HCT116 (cell line): Measurements from ENCODE around the gene PHF1. TPM values are rescaled to one million over a fixed set of nuclear protein-coding genes. Genes with fewer than 3 reads are reported as not detected.

ENCODE experiments used
- ATAC-seq: fragments of 200-7000 bp; cut with Tn5 transposase; 2 replicates; pipeline ENCODE4 v1.9.1; 2020; ENCODE audit warnings: mild to moderate bottlenecking, moderate library complexity
- BruUV-seq: library from RNA; stranded (reverse); fragments of 400-500 nt; replicated peaks from 2 replicates; lab custom pipeline; 2021; lab: Mats Ljungman, UMichigan
- CTCF ChIA-PET: fragments of 300-600 bp; sonication (Branson Sonifier 250); formaldehyde crosslinking; loops from one replicate; lab custom pipeline; 2021; ENCODE audit warnings: antibody characterized with exemption; lab: Charles Lee
- POLR2A ChIA-PET: fragments of 300-600, 350-600 bp; sonication (Branson Sonifier 250); formaldehyde crosslinking; loops from one replicate; lab custom pipeline; 2021; ENCODE audit warnings: antibody characterized with exemption; lab: Charles Lee
- RAD21 ChIA-PET, 2 experiments: fragments of 300-600 bp; sonication (Branson Sonifier 250); formaldehyde crosslinking; loops; one replicate each; lab custom pipeline; 2023; ENCODE audit warnings: low total read pairs in 2 of 2; ENCODE audit not compliant: uncharacterized antibody in 2 of 2, unreplicated experiment in 2 of 2, low non-redundant PET in 1 of 2; lab: Charles Lee
- DNase-seq: peaks from one replicate; pipeline ENCODE4 v3.0.0-alpha.2; 2010; ENCODE audit warnings: low read depth, low spot score
- H2AFZ ChIP-seq: fragments of 200-600 bp; shearing (Covaris generic), sonication (generic); 2 replicates; pipeline ENCODE4 v1.6.1; 2017; ENCODE audit warnings: low read depth, mixed run types, mixed read lengths, antibody characterized with exemption, low read length; ENCODE audit not compliant: poor library complexity, severe bottlenecking
- H3K27ac ChIP-seq: 2 replicates; pipeline ENCODE4 v1.5.1; 2012; ENCODE audit warnings: low read depth, low read length
- H3K27me3 ChIP-seq: fragments of 200-600 bp; sonication (generic); 2 replicates; pipeline ENCODE4 v1.6.1; 2016; ENCODE audit warnings: mixed run types, low read length, mixed read lengths; ENCODE audit not compliant: insufficient read depth
- H3K36me3 ChIP-seq, 2 experiments: fragments of 200-500 bp in 1 of 2; fragments of 200-600 bp in 1 of 2; sonication (Bioruptor generic) in 1 of 2; sonication (generic) in 1 of 2; 2 replicates each; pipeline versions ENCODE4 v1.5.1 to v1.6.1; 2014 to 2016; ENCODE audit warnings: low read length in 2 of 2, inconsistent platforms in 1 of 2, mixed read lengths in 1 of 2, mixed run types in 1 of 2; ENCODE audit not compliant: insufficient read depth in 2 of 2, control insufficient read depth in 1 of 2
- H3K4me1 ChIP-seq, 2 experiments: fragments of 200-600 bp in 1 of 2; sonication (generic) in 1 of 2; 2 replicates each; pipeline versions ENCODE4 v1.5.1 to v1.6.1; 2012 to 2017; ENCODE audit warnings: low read length in 2 of 2, inconsistent platforms in 1 of 2, mild to moderate bottlenecking in 1 of 2, mixed read lengths in 1 of 2, mixed run types in 1 of 2, moderate library complexity in 1 of 2; ENCODE audit not compliant: insufficient read depth in 2 of 2, control insufficient read depth in 1 of 2
- H3K4me2 ChIP-seq: fragments of 200-600 bp; sonication (generic); 2 replicates; pipeline ENCODE4 v1.6.1; 2017; ENCODE audit warnings: mixed run types, low read length, mixed read lengths
- H3K4me3 ChIP-seq, 2 experiments: fragments of 200-600 bp in 1 of 2; sonication (generic) in 1 of 2; replicated peaks in 1 of 2; 2 replicates each; pipeline ENCODE4 v1.5.1; 2011 to 2016; ENCODE audit warnings: low read length in 2 of 2, control low read depth in 1 of 2, low read depth in 1 of 2, mild to moderate bottlenecking in 1 of 2, mixed read lengths in 1 of 2, mixed run types in 1 of 2
- H3K79me2 ChIP-seq: fragments of 200-600 bp; sonication (generic); 2 replicates; pipeline ENCODE4 v1.6.1; 2017; ENCODE audit warnings: mild to moderate bottlenecking, mixed run types, low read length, moderate library complexity, mixed read lengths; ENCODE audit not compliant: insufficient read depth
- H3K9ac ChIP-seq: fragments of 200-600 bp; sonication (generic); 2 replicates; pipeline ENCODE4 v1.6.1; 2016; ENCODE audit warnings: low read length, mixed read lengths
- H3K9me2 ChIP-seq: fragments of 200-600 bp; sonication (generic), shearing (Covaris generic); 2 replicates; pipeline ENCODE4 v1.6.1; 2017; ENCODE audit warnings: mixed run types, mild to moderate bottlenecking, moderate library complexity; ENCODE audit not compliant: insufficient read depth
- H3K9me3 ChIP-seq, 2 experiments: fragments of 200-500 bp in 1 of 2; fragments of 200-600 bp in 1 of 2; sonication (Bioruptor generic) in 1 of 2; sonication (generic) in 1 of 2; 2 replicates each; pipeline ENCODE4 v1.6.1; 2014 to 2017; ENCODE audit warnings: low read length in 2 of 2, mixed read lengths in 2 of 2, inconsistent platforms in 1 of 2, low read depth in 1 of 2, mild to moderate bottlenecking in 1 of 2, mixed run types in 1 of 2, moderate library complexity in 1 of 2; ENCODE audit not compliant: control insufficient read depth in 1 of 2, insufficient read depth in 1 of 2
- H4K20me1 ChIP-seq: fragments of 200-600 bp; sonication (generic), shearing (Covaris generic); 2 replicates; pipeline ENCODE4 v1.6.1; 2017; ENCODE audit warnings: mixed run types, mild to moderate bottlenecking, moderate library complexity; ENCODE audit not compliant: insufficient read depth
- CBX3 ChIP-seq: IDR thresholded peaks from 2 replicates; pipeline ENCODE4 v1.6.1; 2012; ENCODE audit warnings: low read depth
- CEBPB ChIP-seq: IDR thresholded peaks from 2 replicates; pipeline ENCODE4 v1.6.1; 2012; ENCODE audit warnings: low read depth
- CTCF ChIP-seq, 3 experiments: fragments of 200-600 bp in 1 of 3; sonication (generic) in 1 of 3; IDR thresholded peaks in 2 of 3; conservative IDR thresholded peaks in 1 of 3; 2 replicates each; pipeline ENCODE4 v1.5.1; 2012 to 2017; ENCODE audit warnings: low read depth in 2 of 3, low read length in 2 of 3, antibody characterized with exemption in 1 of 3, borderline replicate concordance in 1 of 3, control low read depth in 1 of 3, mild to moderate bottlenecking in 1 of 3, mixed read lengths in 1 of 3, mixed run types in 1 of 3, moderate library complexity in 1 of 3; ENCODE audit not compliant: insufficient read depth in 1 of 3
- ELF1 ChIP-seq: IDR thresholded peaks from 2 replicates; pipeline ENCODE4 v1.6.1; 2012; ENCODE audit warnings: low read depth, borderline replicate concordance
- EZH2 ChIP-seq: fragments of 200-600 bp; sonication (generic); IDR thresholded peaks from 2 replicates; pipeline ENCODE4 v1.6.1; 2017; ENCODE audit warnings: antibody characterized with exemption, mixed run types
- EZH2phosphoT487 ChIP-seq: fragments of 200-600 bp; IDR thresholded peaks from 2 replicates; pipeline ENCODE4 v1.6.1; 2018; ENCODE audit warnings: antibody characterized with exemption, borderline replicate concordance
- FOSL1 ChIP-seq: IDR thresholded peaks from 2 replicates; pipeline ENCODE4 v1.6.1; 2012; ENCODE audit warnings: low read depth
- JUND ChIP-seq: IDR thresholded peaks from 2 replicates; pipeline ENCODE4 v1.6.1; 2012
- MAX ChIP-seq: IDR thresholded peaks from 2 replicates; pipeline ENCODE4 v1.6.1; 2012
- POLR2A ChIP-seq: IDR thresholded peaks from 2 replicates; pipeline ENCODE4 v1.7.0; 2011; ENCODE audit warnings: borderline replicate concordance; ENCODE audit not compliant: insufficient read depth, insufficient read length; ENCODE audit errors: extremely low read depth
- POLR2AphosphoS5 ChIP-seq: IDR thresholded peaks from 2 replicates; pipeline ENCODE4 v1.6.1; 2011; ENCODE audit warnings: mild to moderate bottlenecking, low read depth, low read length, moderate library complexity
- SIN3A ChIP-seq: IDR thresholded peaks from 2 replicates; pipeline ENCODE4 v1.6.1; 2012; ENCODE audit warnings: low read depth
- SP1 ChIP-seq: IDR thresholded peaks from 2 replicates; pipeline ENCODE4 v1.6.1; 2012; ENCODE audit warnings: low read depth
- SRF ChIP-seq: IDR thresholded peaks from 2 replicates; pipeline ENCODE4 v1.6.1; 2012; ENCODE audit warnings: low read depth
- TCF7L2 ChIP-seq: IDR thresholded peaks from 2 replicates; pipeline ENCODE4 v1.7.0; 2011; ENCODE audit warnings: borderline replicate concordance, inconsistent platforms; ENCODE audit not compliant: insufficient read depth, insufficient read length; ENCODE audit errors: extremely low read depth
- YY1 ChIP-seq: IDR thresholded peaks from 2 replicates; pipeline ENCODE4 v1.6.1; 2011; ENCODE audit warnings: low read length, low read depth, moderate library complexity, mild to moderate bottlenecking; ENCODE audit not compliant: insufficient replicate concordance; ENCODE audit errors: extremely low read depth
- ZFX ChIP-seq: fragments of 450-650 bp; IDR thresholded peaks from 2 replicates; pipeline ENCODE4 v1.6.1; 2017
- ZNF274 ChIP-seq: fragments of 200-500 bp; sonication (Bioruptor generic); IDR thresholded peaks from 2 replicates; pipeline ENCODE4 v1.6.1; 2014; ENCODE audit warnings: mild to moderate bottlenecking, low read depth, low read length, inconsistent platforms
- intact Hi-C: fragments of 100-400 bp; cut with micrococcal nuclease; formaldehyde crosslinking; loops from 2 replicates; pipeline ENCODE4 v1.10.0; 2022
- total RNA-seq: library from RNA; stranded (reverse); gene quantifications from one replicate; pipeline ENCODE4 v1.2.1, GENCODE V29; 2021; ENCODE audit not compliant: unreplicated experiment
- TF ChIP-seq, protein P1 (sequence below): IDR thresholded peaks from 2 replicates; pipeline ENCODE4 v1.6.1; 2012
- TF ChIP-seq, protein P2 (sequence below): IDR thresholded peaks from 2 replicates; pipeline ENCODE4 v1.6.1; 2011; ENCODE audit warnings: mild to moderate bottlenecking, low read length, moderate library complexity; ENCODE audit not compliant: insufficient replicate concordance; ENCODE audit errors: extremely low read depth

The PHF1 gene
- total RNA-seq, 1 experiment from 2014 or later: 40.2 TPM

DNA sequence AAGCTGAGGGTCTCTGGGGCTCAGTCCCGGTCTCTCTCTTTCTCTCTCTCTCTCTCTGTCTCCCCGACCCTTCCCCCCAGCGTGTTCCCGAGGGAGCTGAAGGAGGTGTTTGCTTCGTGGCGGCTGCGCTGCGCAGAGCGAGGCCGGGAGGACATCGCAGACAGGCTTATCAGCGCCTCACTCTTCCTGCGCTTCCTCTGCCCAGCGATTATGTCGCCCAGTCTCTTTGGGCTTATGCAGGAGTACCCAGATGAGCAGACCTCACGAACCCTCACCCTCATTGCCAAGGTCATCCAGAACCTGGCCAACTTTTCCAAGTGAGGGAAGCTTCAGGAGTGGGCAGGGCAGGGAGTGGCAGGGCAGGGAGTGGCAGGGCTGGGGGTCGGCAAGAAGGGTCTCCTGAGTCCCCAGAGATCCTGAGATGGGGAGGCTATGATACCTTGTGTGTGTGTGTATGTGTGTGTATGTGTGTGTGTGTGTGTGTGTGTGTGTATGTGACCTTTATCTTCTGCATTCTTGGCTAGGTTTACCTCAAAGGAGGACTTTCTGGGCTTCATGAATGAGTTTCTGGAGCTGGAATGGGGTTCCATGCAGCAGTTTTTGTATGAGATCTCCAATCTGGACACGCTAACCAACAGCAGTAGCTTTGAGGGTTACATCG is 30.0 kb downstream of the PHF1 start:
- TF ChIP-seq ZNF274 (no peak), ZFX (no peak), TCF7L2 (no peak), SIN3A (no peak), SRF (no peak), EZH2phosphoT487 (no peak), JUND (no peak), CEBPB (no peak), POLR2AphosphoS5 (no peak), FOSL1 (no peak), SP1 (no peak), MAX (no peak), CBX3 (no peak), POLR2A (no peak), YY1 (no peak), ELF1 (no peak), EZH2 (no peak), CTCF (IDR thresholded peaks at IDR 0.05 in 2 of 3, conservative IDR thresholded peaks at IDR 0.05 in 1 of 3; ENCODE audit: borderline replicate concordance in 1 of 3, insufficient read depth in 1 of 3, low read depth in 2 of 3, low read length in 2 of 3) (no peak)
- TF ChIP-seq, protein P1, sequence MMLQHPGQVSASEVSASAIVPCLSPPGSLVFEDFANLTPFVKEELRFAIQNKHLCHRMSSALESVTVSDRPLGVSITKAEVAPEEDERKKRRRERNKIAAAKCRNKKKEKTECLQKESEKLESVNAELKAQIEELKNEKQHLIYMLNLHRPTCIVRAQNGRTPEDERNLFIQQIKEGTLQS: no peak
- TF ChIP-seq, protein P2, sequence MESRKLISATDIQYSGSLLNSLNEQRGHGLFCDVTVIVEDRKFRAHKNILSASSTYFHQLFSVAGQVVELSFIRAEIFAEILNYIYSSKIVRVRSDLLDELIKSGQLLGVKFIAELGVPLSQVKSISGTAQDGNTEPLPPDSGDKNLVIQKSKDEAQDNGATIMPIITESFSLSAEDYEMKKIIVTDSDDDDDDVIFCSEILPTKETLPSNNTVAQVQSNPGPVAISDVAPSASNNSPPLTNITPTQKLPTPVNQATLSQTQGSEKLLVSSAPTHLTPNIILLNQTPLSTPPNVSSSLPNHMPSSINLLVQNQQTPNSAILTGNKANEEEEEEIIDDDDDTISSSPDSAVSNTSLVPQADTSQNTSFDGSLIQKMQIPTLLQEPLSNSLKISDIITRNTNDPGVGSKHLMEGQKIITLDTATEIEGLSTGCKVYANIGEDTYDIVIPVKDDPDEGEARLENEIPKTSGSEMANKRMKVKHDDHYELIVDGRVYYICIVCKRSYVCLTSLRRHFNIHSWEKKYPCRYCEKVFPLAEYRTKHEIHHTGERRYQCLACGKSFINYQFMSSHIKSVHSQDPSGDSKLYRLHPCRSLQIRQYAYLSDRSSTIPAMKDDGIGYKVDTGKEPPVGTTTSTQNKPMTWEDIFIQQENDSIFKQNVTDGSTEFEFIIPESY: no peak

More for the DNA sequence above, 30.0 kb downstream of the PHF1 start:
- DNase-seq (no peak), ATAC-seq (no peak)
- BruUV-seq: no TSS peak
- Histone ChIP-seq H4K20me1 (no peaks in the 10 kb centered on the region), H3K79me2 (no peaks in the 10 kb centered on the region), H2AFZ (no peak overlapping the region), H3K4me1 (peaks cover 0 to 6% of the 10 kb centered on the region in 2 experiments; a peak in 2 of 4 replicates), H3K27me3 (no peaks in the 10 kb centered on the region), H3K9me2 (no peaks in the 10 kb centered on the region), H3K27ac (no peak overlapping the region), H3K9ac (no peak overlapping the region), H3K4me2 (no peak overlapping the region), H3K4me3 (no peak overlapping the region), H3K36me3 (peaks cover 2 to 7% of the 10 kb centered on the region in 2 experiments; a peak in 2 of 4 replicates), H3K9me3 (no peaks in the 10 kb centered on the region)
- intact Hi-C loops: no loop called here
- ChIA-PET POLR2A (no interaction called here), CTCF (interaction anchor here (0.7 kb wide), 1 partner anchor 10 kb away, joined by 3 read pairs; no protein-coding TSS in a partner anchor), RAD21 (no interaction called here)
